Ishikawa (cell line): ENCODE data around the gene GPR146.

Experiments used
- CEBPB ChIP-seq: IDR thresholded peaks from 2 replicates; pipeline ENCODE4 v1.6.1; 2012
- CREB1 ChIP-seq: IDR thresholded peaks from 2 replicates; pipeline ENCODE4 v1.6.1; 2012; ENCODE audit warnings: low read depth
- EGR1 ChIP-seq: IDR thresholded peaks from 2 replicates; pipeline ENCODE4 v1.6.1; 2012
- EP300 ChIP-seq: IDR thresholded peaks from 2 replicates; pipeline ENCODE4 v1.6.1; 2012; ENCODE audit warnings: borderline replicate concordance
- FOXM1 ChIP-seq: IDR thresholded peaks from 2 replicates; pipeline ENCODE4 v1.6.1; 2012; ENCODE audit warnings: low read depth, borderline replicate concordance
- MAX ChIP-seq: IDR thresholded peaks from 2 replicates; pipeline ENCODE4 v1.6.1; 2012
- NFIC ChIP-seq: IDR thresholded peaks from 2 replicates; pipeline ENCODE4 v1.6.1; 2012
- RAD21 ChIP-seq: IDR thresholded peaks from 2 replicates; pipeline ENCODE4 v1.6.1; 2012; ENCODE audit warnings: low read depth
- REST ChIP-seq: IDR thresholded peaks from 2 replicates; pipeline ENCODE4 v1.6.1; 2012; ENCODE audit warnings: low read depth, mild to moderate bottlenecking
- TAF1 ChIP-seq: IDR thresholded peaks from 2 replicates; pipeline ENCODE4 v1.6.1; 2012; ENCODE audit warnings: low read depth, mild to moderate bottlenecking
- TCF12 ChIP-seq: IDR thresholded peaks from 2 replicates; pipeline ENCODE4 v1.6.1; 2012; ENCODE audit warnings: low read depth
- TEAD4 ChIP-seq: IDR thresholded peaks from 2 replicates; pipeline ENCODE4 v1.6.1; 2012
- USF1 ChIP-seq: IDR thresholded peaks from 2 replicates; pipeline ENCODE4 v1.6.1; 2012
- YY1 ChIP-seq: IDR thresholded peaks from 2 replicates; pipeline ENCODE4 v1.6.1; 2012; ENCODE audit warnings: low read depth
- ZBTB7A ChIP-seq: IDR thresholded peaks from 2 replicates; pipeline ENCODE4 v1.6.1; 2012; ENCODE audit warnings: low read depth

The GPR146 gene

GRCh38 chr7:1081336-1081735 lies 37.0 kb downstream of the GPR146 start:
- no peak for TF ChIP-seq TCF12
- no peak for TF ChIP-seq CREB1
- no peak for TF ChIP-seq NFIC
- TF ChIP-seq EP300: no peak
- TF ChIP-seq RAD21: no peak
- no peak for TF ChIP-seq EGR1
- TF ChIP-seq YY1: no peak
- TF ChIP-seq TAF1: no peak
- no peak for TF ChIP-seq REST
- TF ChIP-seq ZBTB7A: no peak
- no peak for TF ChIP-seq FOXM1
- no peak for TF ChIP-seq TEAD4
- no peak for TF ChIP-seq CEBPB
- no peak for TF ChIP-seq USF1
- TF ChIP-seq MAX: no peak

GRCh38 chr7:1081931-1082401 lies 37.6 kb downstream of the GPR146 start:
- TF ChIP-seq YY1: no peak
- TF ChIP-seq TAF1: no peak
- peak; percentile 88 for TF ChIP-seq TCF12
- TF ChIP-seq CREB1: no peak
- no peak for TF ChIP-seq FOXM1
- TF ChIP-seq EP300: peak; percentile 63; the same call in 1 of the 2 replicates
- no peak; the same call in none of the 2 replicates for TF ChIP-seq EGR1
- TF ChIP-seq RAD21: no peak
- TF ChIP-seq TEAD4: 0 out of 2 replicates have a peak, but pooled peaks have one; percentile 23
- no peak for TF ChIP-seq USF1
- peak; percentile 42; the same call in 1 of the 2 replicates for TF ChIP-seq MAX
- no peak for TF ChIP-seq ZBTB7A
- no peak for TF ChIP-seq NFIC
- TF ChIP-seq CEBPB: no peak
- no peak for TF ChIP-seq REST

- TF ChIP-seq RAD21: no peak
- no peak for TF ChIP-seq TAF1
- TF ChIP-seq FOXM1: no peak
- TF ChIP-seq CEBPB: no peak
- no peak for TF ChIP-seq EP300
- TF ChIP-seq MAX: no peak
- TF ChIP-seq TCF12: no peak
- TF ChIP-seq TEAD4: no peak
Observed at GRCh38 chr7:1083729-1084657, 39.6 kb downstream of the GPR146 start.

GRCh38 chr7:1085266-1085665 lies 40.9 kb downstream of the GPR146 start:
- TF ChIP-seq TEAD4: no peak
- no peak for TF ChIP-seq NFIC
- TF ChIP-seq ZBTB7A: no peak
- TF ChIP-seq TCF12: no peak
- no peak for TF ChIP-seq REST
- TF ChIP-seq FOXM1: no peak
- no peak for TF ChIP-seq EP300
- no peak for TF ChIP-seq USF1
- TF ChIP-seq CEBPB: no peak
- TF ChIP-seq TAF1: no peak
- no peak for TF ChIP-seq YY1
- no peak for TF ChIP-seq CREB1
- TF ChIP-seq EGR1: no peak
- TF ChIP-seq RAD21: no peak
- TF ChIP-seq MAX: no peak
